H1 (cell line): ENCODE data around the gene SUCLG2. TPM values are rescaled to one million over a fixed set of nuclear protein-coding genes. Genes with fewer than 3 reads are reported as not detected.

Experiments used
- CTCF ChIA-PET: fragments of 300-600 bp; sonication (Branson Sonifier 250); formaldehyde crosslinking; loops from one replicate; lab custom pipeline; 2021; ENCODE audit not compliant: partially characterized antibody; lab: Charles Lee
- POLR2A ChIA-PET: fragments of 300-600 bp; sonication (Branson Sonifier 250); formaldehyde crosslinking; loops from one replicate; lab custom pipeline; 2021; ENCODE audit warnings: inconsistent platforms; ENCODE audit not compliant: partially characterized antibody; lab: Charles Lee
- DNase-seq, 2 experiments: peaks; one replicate each; pipeline versions ENCODE4 v3.0.0 to v3.0.0-alpha.2; 2010 to 2022; ENCODE audit warnings: low spot score in 2 of 2, low read depth in 1 of 2, mixed read lengths in 1 of 2
- FAIRE-seq: peaks from 2 replicates; lab custom pipeline; 2011; peaks lifted over from hg19 to GRCh38; lab: Jason Lieb, UNC
- H2AFZ ChIP-seq: 2 replicates; pipeline ENCODE4 v1.8.1; 2012; ENCODE audit warnings: low read length, inconsistent platforms
- H2AK5ac ChIP-seq: 2 replicates; pipeline ENCODE4 v1.6.1; 2013; ENCODE audit warnings: low read depth, low read length
- H2BK120ac ChIP-seq: replicated peaks from 2 replicates; pipeline ENCODE3; 2013; ENCODE audit warnings: low read depth, low read length, inconsistent platforms
- H2BK12ac ChIP-seq: 2 replicates; pipeline ENCODE4 v1.6.1; 2013; ENCODE audit warnings: low read depth, low read length
- H2BK15ac ChIP-seq: 2 replicates; pipeline ENCODE4 v1.6.1; 2013; ENCODE audit warnings: low read length
- H2BK20ac ChIP-seq: 2 replicates; pipeline ENCODE4 v1.6.1; 2013; ENCODE audit warnings: low read length
- H2BK5ac ChIP-seq: 2 replicates; pipeline ENCODE4 v1.6.1; 2013; ENCODE audit warnings: low read depth, low read length
- H3K14ac ChIP-seq: 2 replicates; pipeline ENCODE4 v1.6.1; 2013; ENCODE audit warnings: inconsistent platforms; ENCODE audit not compliant: insufficient read length
- H3K18ac ChIP-seq: 2 replicates; pipeline ENCODE4 v1.6.1; 2013; ENCODE audit warnings: low read length; ENCODE audit errors: extremely low read depth
- H3K23ac ChIP-seq: 2 replicates; pipeline ENCODE4 v1.6.1; 2013; ENCODE audit warnings: inconsistent platforms; ENCODE audit not compliant: insufficient read length
- H3K23me2 ChIP-seq: 2 replicates; pipeline ENCODE4 v1.6.1; 2013; ENCODE audit warnings: low read depth, low read length
- H3K27ac ChIP-seq: 2 replicates; pipeline ENCODE4 v1.6.1; 2011; ENCODE audit warnings: low read depth, low read length, inconsistent platforms
- H3K27me3 ChIP-seq, 4 experiments: replicated peaks in 1 of 4; 1 replicate in 1 of 4; 2 replicates in 3 of 4; pipeline versions ENCODE4 v1.6.1 to v1.8.1; 2011 to 2013; ENCODE audit warnings: low read length in 3 of 4, mild to moderate bottlenecking in 3 of 4, inconsistent platforms in 2 of 4, mixed read lengths in 2 of 4, moderate library complexity in 1 of 4; ENCODE audit not compliant: control insufficient read depth in 3 of 4, insufficient read depth in 3 of 4; ENCODE audit errors: extremely low read depth in 1 of 4
- H3K36me3 ChIP-seq, 4 experiments: 2 replicates each; pipeline versions ENCODE4 v1.6.1 to v1.8.1; 2011 to 2013; ENCODE audit warnings: mild to moderate bottlenecking in 4 of 4, low read length in 3 of 4, moderate library complexity in 2 of 4, control low read depth in 1 of 4, inconsistent platforms in 1 of 4; ENCODE audit not compliant: insufficient read depth in 4 of 4, control insufficient read depth in 2 of 4
- H3K4ac ChIP-seq: replicated peaks from 2 replicates; pipeline ENCODE3; 2013; ENCODE audit warnings: low read length, low read depth, mixed read lengths, inconsistent platforms; ENCODE audit not compliant: insufficient read length
- H3K4me1 ChIP-seq, 4 experiments: replicated peaks in 1 of 4; 1 replicate in 1 of 4; 2 replicates in 3 of 4; pipeline versions ENCODE4 v1.6.1 to v1.8.1; 2011 to 2013; ENCODE audit warnings: low read length in 3 of 4, inconsistent platforms in 2 of 4, mixed read lengths in 1 of 4; ENCODE audit not compliant: insufficient read depth in 4 of 4, control insufficient read depth in 3 of 4
- H3K4me2 ChIP-seq, 2 experiments: 2 replicates each; pipeline versions ENCODE4 v1.6.1 to v1.8.1; 2011 to 2013; ENCODE audit warnings: low read depth in 2 of 2, low read length in 2 of 2, control low read depth in 1 of 2, inconsistent platforms in 1 of 2, mild to moderate bottlenecking in 1 of 2; ENCODE audit not compliant: insufficient read depth in 1 of 2
- H3K4me3 ChIP-seq, 4 experiments: fragments of 200-600, 300-600 bp in 1 of 4; sonication (generic), shearing (Covaris generic), sonication (Bioruptor Twin) in 1 of 4; 2 replicates each; pipeline versions ENCODE4 v1.5.1 to v1.8.1; 2011 to 2016; ENCODE audit warnings: low read length in 4 of 4, low read depth in 3 of 4, control low read depth in 2 of 4, inconsistent platforms in 2 of 4, mild to moderate bottlenecking in 2 of 4, mixed read lengths in 1 of 4, moderate library complexity in 1 of 4; ENCODE audit not compliant: insufficient read depth in 2 of 4; ENCODE audit errors: extremely low read depth in 1 of 4
- H3K56ac ChIP-seq: replicated peaks from 2 replicates; pipeline ENCODE3; 2013; ENCODE audit warnings: low read depth, mild to moderate bottlenecking, mixed read lengths, low read length, inconsistent platforms; ENCODE audit not compliant: insufficient read length
- H3K79me1 ChIP-seq: 2 replicates; pipeline ENCODE4 v1.6.1; 2013; ENCODE audit warnings: low read depth, low read length, control low read depth
- H3K79me2 ChIP-seq, 2 experiments: 2 replicates each; pipeline versions ENCODE4 v1.6.1 to v1.8.1; 2012 to 2013; ENCODE audit warnings: low read length in 2 of 2, mild to moderate bottlenecking in 2 of 2, inconsistent platforms in 1 of 2; ENCODE audit not compliant: insufficient read depth in 2 of 2, control insufficient read depth in 1 of 2
- H3K9ac ChIP-seq, 4 experiments: replicated peaks in 1 of 4; 1 replicate in 1 of 4; 2 replicates in 3 of 4; pipeline versions ENCODE4 v1.6.1 to v1.8.1; 2011 to 2013; ENCODE audit warnings: low read depth in 3 of 4, low read length in 3 of 4, control low read depth in 2 of 4, mild to moderate bottlenecking in 2 of 4, moderate library complexity in 2 of 4, inconsistent platforms in 1 of 4; ENCODE audit errors: extremely low read depth in 1 of 4
- H3K9me3 ChIP-seq, 2 experiments: 2 replicates each; pipeline versions ENCODE4 v1.6.1 to v1.8.1; 2012 to 2013; ENCODE audit warnings: mild to moderate bottlenecking in 2 of 2, moderate library complexity in 2 of 2, control low read depth in 1 of 2, inconsistent platforms in 1 of 2, low read depth in 1 of 2, low read length in 1 of 2, mixed read lengths in 1 of 2; ENCODE audit not compliant: insufficient read depth in 2 of 2
- H4K20me1 ChIP-seq, 2 experiments: replicated peaks in 1 of 2; 2 replicates each; pipeline versions ENCODE3 to v1.8.1; 2011 to 2013; ENCODE audit warnings: inconsistent platforms in 2 of 2, low read length in 2 of 2, mild to moderate bottlenecking in 1 of 2; ENCODE audit not compliant: insufficient read depth in 2 of 2, control insufficient read depth in 1 of 2
- H4K5ac ChIP-seq: 2 replicates; pipeline ENCODE4 v1.6.1; 2013; ENCODE audit warnings: low read length, low read depth, mixed read lengths, inconsistent platforms; ENCODE audit not compliant: insufficient read length
- H4K8ac ChIP-seq: 2 replicates; pipeline ENCODE4 v1.8.0; 2013; ENCODE audit warnings: mild to moderate bottlenecking, moderate library complexity, low read length, inconsistent platforms; ENCODE audit not compliant: insufficient read depth; ENCODE audit errors: extremely low read depth
- H4K91ac ChIP-seq: replicated peaks from 2 replicates; pipeline ENCODE3; 2013; ENCODE audit warnings: low read length, mixed read lengths, inconsistent platforms; ENCODE audit not compliant: insufficient read length
- EP300 ChIP-seq, 2 experiments: IDR thresholded peaks; 1 replicate in 1 of 2; 2 replicates in 1 of 2; pipeline ENCODE4 v1.6.1; 2011 to 2012; ENCODE audit warnings: low read depth in 2 of 2, low read length in 2 of 2, mild to moderate bottlenecking in 2 of 2, borderline replicate concordance in 1 of 2, inconsistent platforms in 1 of 2, moderate library complexity in 1 of 2
- RAD21 ChIP-seq, 2 experiments: IDR thresholded peaks in 1 of 2; conservative IDR thresholded peaks in 1 of 2; 2 replicates each; pipeline ENCODE4 v1.6.1; 2011; ENCODE audit warnings: low read depth in 2 of 2, low read length in 2 of 2, improper control_type of control experiment in 1 of 2, inconsistent platforms in 1 of 2, mild to moderate bottlenecking in 1 of 2, moderate library complexity in 1 of 2
- RXRA ChIP-seq: IDR thresholded peaks from 2 replicates; pipeline ENCODE4 v1.6.1; 2011; ENCODE audit warnings: low read depth, mild to moderate bottlenecking, low read length, moderate library complexity; ENCODE audit not compliant: insufficient read depth
- TEAD4 ChIP-seq: IDR thresholded peaks from 2 replicates; pipeline ENCODE4 v1.6.1; 2012; ENCODE audit warnings: low read depth, low read length, inconsistent platforms, mixed read lengths
- WGBS, 2 experiments: shearing (Covaris generic) in 1 of 2; methylation state at CpG; one replicate each; pipeline versions ENCODE4 v1.1.6 to v1.1.7; 2013 to 2015; ENCODE audit warnings: low lambda C conversion rate in 2 of 2, mixed read lengths in 2 of 2, inconsistent platforms in 1 of 2, low coverage in 1 of 2, missing lambda C conversion rate in 1 of 2; ENCODE audit not compliant: insufficient replicate concordance in 2 of 2, insufficient coverage in 1 of 2, insufficient read length in 1 of 2; ENCODE audit errors: extremely low coverage in 1 of 2, missing lambda C conversion rate in 1 of 2; 5-methylcytosine and 5-hydroxymethylcytosine counted together
- polyA plus RNA-seq, 7 experiments: library from polyadenylated mRNA; depleted of rRNA in 3 of 7; stranded (reverse) in 5 of 7; unstranded in 2 of 7; fragments of >200 nt in 5 of 7; fragments of 200-250 nt in 2 of 7; gene quantifications; 1 replicate in 5 of 7; 2 replicates in 1 of 7; 4 replicates in 1 of 7; pipeline versions ENCODE4 v1.2.1 to v1.2.3, GENCODE V29; 2011 to 2013; ENCODE audit warnings: missing spikeins in 2 of 7, mixed read lengths in 2 of 7
- total RNA-seq: library from RNA; stranded (reverse); fragmentation: NEBNext Ultra II Directional; extraction: Animal tissue kit (Norgen Biotek cat#: 25700); gene quantifications from 2 replicates; pipeline ENCODE4 v1.2.1, GENCODE V29; 2021
- TF ChIP-seq, protein P1 (sequence below), 3 experiments: IDR thresholded peaks; 1 replicate in 2 of 3; 2 replicates in 1 of 3; pipeline versions ENCODE4 v1.5.1 to v1.6.1; 2011; ENCODE audit warnings: low read length in 3 of 3, mild to moderate bottlenecking in 3 of 3, inconsistent platforms in 2 of 3, low read depth in 1 of 3, moderate library complexity in 1 of 3; ENCODE audit not compliant: insufficient read depth in 1 of 3; ENCODE audit errors: control extremely low read depth in 1 of 3
- TF ChIP-seq, protein P2 (sequence below): IDR thresholded peaks from 2 replicates; pipeline ENCODE4 v1.6.1; 2012; ENCODE audit warnings: low read length, inconsistent platforms
- TF ChIP-seq, protein P3 (sequence below): IDR thresholded peaks from 2 replicates; pipeline ENCODE4 v1.6.1; 2011; ENCODE audit warnings: low read length, improper control_type of control experiment

The SUCLG2 gene
- total and polyA plus RNA-seq, 2 of the 8 experiments (the other 6 are each of a cell fraction or from before 2014, with no cell fraction given), result 12.9 to 46.2 TPM

DNA sequence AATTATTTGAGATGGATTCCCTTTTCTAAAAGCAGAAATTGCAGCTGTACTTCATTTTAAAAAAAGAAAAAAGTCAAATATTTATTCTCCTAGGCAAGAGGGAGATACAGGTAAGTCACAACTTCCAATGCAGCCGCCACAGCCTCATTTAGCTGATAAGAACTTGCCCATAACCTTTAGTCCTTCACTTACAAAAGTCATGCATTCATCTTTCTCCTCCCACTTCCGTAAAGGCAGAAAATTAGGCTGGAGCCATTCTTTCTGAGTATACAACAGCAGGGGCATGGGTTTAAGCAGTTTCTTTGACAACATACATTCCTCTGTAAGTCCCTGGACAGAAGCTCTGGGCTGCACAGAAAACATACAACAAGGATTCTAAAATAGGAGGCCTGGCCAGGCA lies 4.3 kb downstream of the SUCLG2 start:
- Histone ChIP-seq H4K91ac (no peak overlapping the region), H2AK5ac (no peak overlapping the region), H2BK120ac (no peak overlapping the region), H3K79me2 (peaks cover 0 to 36% of the 10 kb centered on the region in 2 experiments; a peak in 2 of 4 replicates), H3K56ac (no peak overlapping the region), H3K4me3 (no peak overlapping the region), H4K20me1 (no peaks in the 10 kb centered on the region), H4K5ac (no peak overlapping the region), H3K9ac (no peak overlapping the region), H3K18ac (no peak overlapping the region), H3K23ac (no peak overlapping the region), H2AFZ (no peak overlapping the region), H3K23me2 (peaks cover 6% of the 10 kb centered on the region), H3K4me1 (peaks cover 3 to 13% (median 7%) of the 10 kb centered on the region in 4 experiments), H3K14ac (no peak overlapping the region), H3K27me3 (no peaks in the 10 kb centered on the region), H3K4me2 (no peak overlapping the region), H2BK15ac (no peak overlapping the region), H2BK5ac (no peak overlapping the region), H3K4ac (no peak overlapping the region), H3K9me3 (no peaks in the 10 kb centered on the region), H3K79me1 (peaks cover 5% of the 10 kb centered on the region; the same call in 1 of the 2 replicates), H3K27ac (no peak overlapping the region), H2BK12ac (no peak overlapping the region), H3K36me3 (peaks cover 0 to 3% (median 0%) of the 10 kb centered on the region in 4 experiments; a peak in 2 of 8 replicates), H2BK20ac (no peak overlapping the region), H4K8ac (no peak overlapping the region)
- WGBS, 2 experiments, result 88% methylated on average over 2 of the region's 2 CpGs; no CpG with 5 or more reads in 1 of the 2 experiments
- POLR2A ChIA-PET, result interaction anchor here (0.8 to 1.0 kb wide), 2 partner anchors 20 to 31 kb away, joined by 3 to 4 read pairs; no protein-coding TSS in a partner anchor
- DNase-seq, result no peak
- no peak for FAIRE-seq
- CTCF ChIA-PET, result interaction anchor here (1.0 to 1.5 kb wide), 6 partner anchors 11 to 1226 kb away, joined by 3 to 7 read pairs (median 4); no protein-coding TSS in a partner anchor
- TF ChIP-seq TEAD4 (no peak), RAD21 (IDR thresholded peaks at IDR 0.05 in 1 of 2, conservative IDR thresholded peaks at IDR 0.05 in 1 of 2; ENCODE audit: low read depth in 2 of 2, low read length in 2 of 2) (no peak), RXRA (no peak), EP300 (IDR thresholded peaks at IDR 0.05; ENCODE audit: borderline replicate concordance in 1 of 2, low read depth in 2 of 2, low read length in 2 of 2) (no peak)
- TF ChIP-seq, protein P1, sequence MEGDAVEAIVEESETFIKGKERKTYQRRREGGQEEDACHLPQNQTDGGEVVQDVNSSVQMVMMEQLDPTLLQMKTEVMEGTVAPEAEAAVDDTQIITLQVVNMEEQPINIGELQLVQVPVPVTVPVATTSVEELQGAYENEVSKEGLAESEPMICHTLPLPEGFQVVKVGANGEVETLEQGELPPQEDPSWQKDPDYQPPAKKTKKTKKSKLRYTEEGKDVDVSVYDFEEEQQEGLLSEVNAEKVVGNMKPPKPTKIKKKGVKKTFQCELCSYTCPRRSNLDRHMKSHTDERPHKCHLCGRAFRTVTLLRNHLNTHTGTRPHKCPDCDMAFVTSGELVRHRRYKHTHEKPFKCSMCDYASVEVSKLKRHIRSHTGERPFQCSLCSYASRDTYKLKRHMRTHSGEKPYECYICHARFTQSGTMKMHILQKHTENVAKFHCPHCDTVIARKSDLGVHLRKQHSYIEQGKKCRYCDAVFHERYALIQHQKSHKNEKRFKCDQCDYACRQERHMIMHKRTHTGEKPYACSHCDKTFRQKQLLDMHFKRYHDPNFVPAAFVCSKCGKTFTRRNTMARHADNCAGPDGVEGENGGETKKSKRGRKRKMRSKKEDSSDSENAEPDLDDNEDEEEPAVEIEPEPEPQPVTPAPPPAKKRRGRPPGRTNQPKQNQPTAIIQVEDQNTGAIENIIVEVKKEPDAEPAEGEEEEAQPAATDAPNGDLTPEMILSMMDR (IDR thresholded peaks at IDR 0.05; ENCODE audit: control extremely low read depth in 1 of 3, insufficient read depth in 1 of 3, low read depth in 1 of 3, low read length in 3 of 3), result no peak
- TF ChIP-seq, protein P2, sequence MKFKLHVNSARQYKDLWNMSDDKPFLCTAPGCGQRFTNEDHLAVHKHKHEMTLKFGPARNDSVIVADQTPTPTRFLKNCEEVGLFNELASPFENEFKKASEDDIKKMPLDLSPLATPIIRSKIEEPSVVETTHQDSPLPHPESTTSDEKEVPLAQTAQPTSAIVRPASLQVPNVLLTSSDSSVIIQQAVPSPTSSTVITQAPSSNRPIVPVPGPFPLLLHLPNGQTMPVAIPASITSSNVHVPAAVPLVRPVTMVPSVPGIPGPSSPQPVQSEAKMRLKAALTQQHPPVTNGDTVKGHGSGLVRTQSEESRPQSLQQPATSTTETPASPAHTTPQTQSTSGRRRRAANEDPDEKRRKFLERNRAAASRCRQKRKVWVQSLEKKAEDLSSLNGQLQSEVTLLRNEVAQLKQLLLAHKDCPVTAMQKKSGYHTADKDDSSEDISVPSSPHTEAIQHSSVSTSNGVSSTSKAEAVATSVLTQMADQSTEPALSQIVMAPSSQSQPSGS, result no peak
- TF ChIP-seq, protein P3, sequence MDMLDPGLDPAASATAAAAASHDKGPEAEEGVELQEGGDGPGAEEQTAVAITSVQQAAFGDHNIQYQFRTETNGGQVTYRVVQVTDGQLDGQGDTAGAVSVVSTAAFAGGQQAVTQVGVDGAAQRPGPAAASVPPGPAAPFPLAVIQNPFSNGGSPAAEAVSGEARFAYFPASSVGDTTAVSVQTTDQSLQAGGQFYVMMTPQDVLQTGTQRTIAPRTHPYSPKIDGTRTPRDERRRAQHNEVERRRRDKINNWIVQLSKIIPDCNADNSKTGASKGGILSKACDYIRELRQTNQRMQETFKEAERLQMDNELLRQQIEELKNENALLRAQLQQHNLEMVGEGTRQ, result no peak
